PFSK-1 (cell line): Measurements from ENCODE around the gene BAIAP2L1.

ENCODE experiments used
- FOXP2 ChIP-seq: optimal IDR thresholded peaks from 2 replicates; pipeline ENCODE3; 2011; ENCODE audit warnings: borderline replicate concordance, control low read depth, inconsistent platforms; ENCODE audit not compliant: insufficient read depth; ENCODE audit errors: extremely low read length, extremely low read depth
- POLR2AphosphoS5 ChIP-seq: IDR thresholded peaks from 2 replicates; pipeline ENCODE4 v1.6.1; 2012; ENCODE audit warnings: low read depth, mild to moderate bottlenecking, control low read depth, low read length, moderate library complexity
- TF ChIP-seq, protein P1 (sequence below), 2 experiments: IDR thresholded peaks; 2 replicates each; pipeline versions ENCODE4 v1.6.1 to v1.8.0; 2011 to 2012; ENCODE audit warnings: low read depth in 2 of 2, low read length in 2 of 2, control low read depth in 1 of 2, inconsistent platforms in 1 of 2, mild to moderate bottlenecking in 1 of 2, moderate library complexity in 1 of 2; ENCODE audit not compliant: insufficient read depth in 1 of 2

DNA sequence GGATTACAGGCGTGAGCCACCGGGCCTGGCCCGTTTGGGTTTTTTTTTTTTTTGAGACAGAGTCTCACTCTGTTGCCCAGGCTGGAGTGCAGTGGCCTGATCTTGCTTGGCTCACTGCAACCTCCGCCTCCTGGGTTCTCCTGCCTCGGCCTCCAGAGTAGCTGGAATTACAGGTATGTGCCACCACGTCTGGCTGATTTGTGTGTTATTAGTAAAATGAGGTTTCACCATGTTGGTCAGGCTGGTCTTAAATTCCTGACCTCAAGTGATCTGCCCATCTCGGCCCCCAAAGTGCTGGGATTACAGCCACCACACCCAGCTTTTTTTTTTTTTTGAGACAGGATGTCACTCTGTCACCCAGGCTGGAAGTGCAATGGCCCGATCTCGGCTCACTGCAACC lies 5.9 kb upstream of the BAIAP2L1 start:
- no peak for TF ChIP-seq FOXP2
- TF ChIP-seq, protein P1, sequence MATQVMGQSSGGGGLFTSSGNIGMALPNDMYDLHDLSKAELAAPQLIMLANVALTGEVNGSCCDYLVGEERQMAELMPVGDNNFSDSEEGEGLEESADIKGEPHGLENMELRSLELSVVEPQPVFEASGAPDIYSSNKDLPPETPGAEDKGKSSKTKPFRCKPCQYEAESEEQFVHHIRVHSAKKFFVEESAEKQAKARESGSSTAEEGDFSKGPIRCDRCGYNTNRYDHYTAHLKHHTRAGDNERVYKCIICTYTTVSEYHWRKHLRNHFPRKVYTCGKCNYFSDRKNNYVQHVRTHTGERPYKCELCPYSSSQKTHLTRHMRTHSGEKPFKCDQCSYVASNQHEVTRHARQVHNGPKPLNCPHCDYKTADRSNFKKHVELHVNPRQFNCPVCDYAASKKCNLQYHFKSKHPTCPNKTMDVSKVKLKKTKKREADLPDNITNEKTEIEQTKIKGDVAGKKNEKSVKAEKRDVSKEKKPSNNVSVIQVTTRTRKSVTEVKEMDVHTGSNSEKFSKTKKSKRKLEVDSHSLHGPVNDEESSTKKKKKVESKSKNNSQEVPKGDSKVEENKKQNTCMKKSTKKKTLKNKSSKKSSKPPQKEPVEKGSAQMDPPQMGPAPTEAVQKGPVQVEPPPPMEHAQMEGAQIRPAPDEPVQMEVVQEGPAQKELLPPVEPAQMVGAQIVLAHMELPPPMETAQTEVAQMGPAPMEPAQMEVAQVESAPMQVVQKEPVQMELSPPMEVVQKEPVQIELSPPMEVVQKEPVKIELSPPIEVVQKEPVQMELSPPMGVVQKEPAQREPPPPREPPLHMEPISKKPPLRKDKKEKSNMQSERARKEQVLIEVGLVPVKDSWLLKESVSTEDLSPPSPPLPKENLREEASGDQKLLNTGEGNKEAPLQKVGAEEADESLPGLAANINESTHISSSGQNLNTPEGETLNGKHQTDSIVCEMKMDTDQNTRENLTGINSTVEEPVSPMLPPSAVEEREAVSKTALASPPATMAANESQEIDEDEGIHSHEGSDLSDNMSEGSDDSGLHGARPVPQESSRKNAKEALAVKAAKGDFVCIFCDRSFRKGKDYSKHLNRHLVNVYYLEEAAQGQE (IDR thresholded peaks at IDR 0.05; ENCODE audit: insufficient read depth in 1 of 2, low read depth in 2 of 2, low read length in 2 of 2) = no peak
- no peak for TF ChIP-seq POLR2AphosphoS5
